GM18511 (cell line): Measurements from ENCODE around the gene ETV3L.
"Not testable (repeated sequence)": the region's sequence is repeated elsewhere in the genome, so short reads cannot be mapped to it uniquely, and the experiment has no call there.

ENCODE experiments used
- ATAC-seq: cut with Tn5 transposase; IDR thresholded peaks from one replicate; pipeline ENCODE4 v1.9.1; 2021; ENCODE audit warnings: mild to moderate bottlenecking, moderate library complexity; ENCODE audit not compliant: unreplicated experiment

The ETV3L gene

DNA sequence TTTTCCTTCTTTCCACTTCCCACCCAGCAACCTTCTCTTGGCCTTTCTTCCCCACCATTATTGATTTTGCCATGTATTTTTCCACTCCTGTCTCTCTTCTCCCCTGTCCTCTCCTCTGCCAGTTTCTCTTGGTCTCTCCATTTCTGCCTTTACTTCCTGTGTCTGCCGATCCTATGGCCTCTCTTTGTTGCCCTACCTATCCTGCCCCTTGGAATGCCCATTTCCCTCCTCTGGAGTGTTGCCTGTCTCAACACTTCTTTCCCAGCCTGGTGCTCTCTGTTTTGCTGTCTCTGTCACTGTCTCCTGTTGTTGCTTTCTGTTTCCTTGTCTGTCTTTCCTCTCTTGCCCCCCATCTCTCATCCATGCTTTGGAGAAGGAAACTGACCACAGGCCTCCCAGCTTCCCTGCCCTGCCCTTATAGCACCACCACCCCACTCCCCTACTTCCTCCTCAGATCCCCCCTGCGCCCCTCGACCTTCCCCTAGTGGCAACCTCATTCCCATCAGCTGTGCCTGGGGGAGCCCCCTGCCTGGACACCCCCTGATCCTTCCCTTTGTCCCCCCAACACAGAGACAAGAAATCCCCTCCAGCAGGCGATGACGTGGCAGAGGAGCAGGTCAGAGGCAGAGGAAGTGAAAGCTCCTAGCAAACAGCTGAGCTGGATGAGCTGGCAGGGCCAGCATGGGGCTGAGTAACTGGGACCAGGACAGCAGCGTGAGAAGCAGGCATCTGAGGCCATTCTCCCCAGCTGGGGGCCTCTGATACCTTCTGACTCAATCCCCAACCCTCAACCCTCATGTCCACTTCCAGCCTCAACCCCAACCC, 6.6 kb upstream of the ETV3L start:
- peak; percentile 94 for ATAC-seq

DNA sequence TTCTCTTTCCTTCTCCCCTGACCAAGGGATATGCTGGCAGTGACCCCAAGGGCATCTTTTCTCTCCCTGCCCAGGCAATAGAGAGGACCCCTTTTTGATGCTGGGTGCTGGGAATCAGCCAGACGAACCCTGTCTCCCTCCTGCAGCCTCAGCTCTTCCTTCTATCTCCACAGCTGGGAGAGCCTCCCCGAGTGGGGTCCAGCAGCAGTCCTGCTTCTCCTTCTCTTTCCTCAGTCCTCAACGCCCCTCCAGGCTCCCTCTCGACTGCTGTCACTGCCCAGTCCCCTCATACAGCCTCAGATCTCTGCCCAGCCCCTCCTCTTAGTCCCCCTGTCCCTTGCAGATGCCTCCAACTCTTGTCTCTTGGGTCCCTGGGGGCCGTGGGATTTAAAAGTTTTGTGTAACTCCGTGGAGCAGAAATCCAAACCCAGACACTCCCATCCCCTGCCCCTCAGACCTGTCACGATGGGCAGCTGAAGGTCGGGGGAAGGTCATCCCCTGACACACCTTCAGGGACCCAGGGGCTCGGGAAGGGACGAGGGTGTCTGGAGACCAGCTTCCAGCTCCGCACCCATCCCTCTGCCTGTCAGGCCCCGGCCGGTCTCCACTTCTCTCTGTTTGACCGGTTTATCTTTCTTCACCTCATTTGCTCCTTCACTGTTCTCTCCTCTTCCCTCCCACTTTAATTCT, 5.8 kb upstream of the ETV3L start:
- no peak for ATAC-seq

DNA sequence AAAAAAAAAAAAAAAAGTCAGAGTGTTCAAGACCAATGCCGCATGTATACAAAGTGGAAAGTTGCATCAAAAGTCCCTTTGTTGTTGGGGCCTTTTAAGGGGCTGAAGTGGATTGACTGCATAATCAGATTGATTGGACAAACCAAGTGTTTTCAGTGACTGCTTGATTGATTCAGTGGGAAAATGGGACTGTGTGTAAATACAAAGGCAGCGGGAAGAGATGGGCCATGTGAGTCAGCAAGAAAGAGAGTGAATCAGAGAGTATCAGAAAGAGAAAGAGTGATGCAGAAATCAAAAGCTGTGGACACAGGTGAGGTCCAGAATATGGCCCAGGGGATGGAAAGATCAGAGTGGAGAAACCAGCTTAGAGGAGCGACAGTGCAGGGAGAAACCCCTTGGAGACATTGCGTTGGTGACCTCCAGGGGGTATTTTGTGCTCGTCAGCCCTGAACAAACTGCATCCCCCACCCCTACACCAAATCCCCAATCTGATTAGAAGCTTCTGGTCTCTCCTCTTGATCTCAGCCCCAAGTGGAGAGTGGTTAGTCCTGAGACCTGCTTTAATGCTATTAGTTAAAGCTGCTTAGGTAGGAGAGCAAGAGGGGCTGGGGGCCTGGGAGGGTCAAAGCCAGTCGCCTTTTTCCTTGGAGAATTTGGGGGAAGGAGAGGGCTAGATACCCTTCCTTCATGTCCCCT, 5.1 kb upstream of the ETV3L start:
- ATAC-seq: no peak

DNA sequence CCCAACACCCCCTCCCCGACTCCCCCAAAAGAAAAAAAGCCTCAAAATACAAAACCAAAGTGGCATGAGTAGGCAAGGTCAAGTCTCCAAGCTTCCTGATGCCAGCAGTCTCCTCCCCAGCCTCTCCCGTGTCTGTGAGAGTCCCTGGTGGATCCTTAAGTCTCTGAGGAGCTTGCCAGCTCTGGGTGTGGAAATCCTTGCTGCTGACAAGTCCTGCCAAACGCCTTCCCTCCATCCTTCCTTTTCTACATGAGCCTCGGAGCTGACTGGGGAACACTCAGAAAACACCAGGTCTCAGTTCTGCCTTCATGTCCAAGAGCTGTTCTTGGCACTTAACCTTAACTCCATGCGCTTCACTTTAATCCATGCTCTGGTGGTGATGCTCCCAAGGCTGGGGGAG, 3.7 kb upstream of the ETV3L start:
- ATAC-seq: no peak

DNA sequence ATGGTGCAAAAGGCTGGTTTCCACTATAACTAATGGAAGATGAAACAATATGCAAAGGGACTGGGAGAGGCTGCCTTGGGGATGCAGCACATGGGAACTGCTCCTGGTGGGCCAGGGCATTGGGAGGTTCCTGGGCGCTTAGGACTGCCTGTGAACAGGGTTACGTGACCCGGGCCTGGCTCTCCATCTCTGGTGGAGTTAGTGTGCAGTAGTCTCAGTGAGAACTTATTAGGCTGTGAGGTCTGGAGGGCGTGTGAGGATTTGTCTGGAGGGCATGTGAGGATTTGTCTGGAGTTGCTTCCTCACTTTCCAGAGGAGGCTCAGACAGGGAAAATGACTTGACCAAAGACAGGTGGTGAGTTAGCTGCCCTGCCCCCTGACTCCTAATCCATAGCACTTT, 1.5 kb upstream of the ETV3L start:
- no peak for ATAC-seq

DNA sequence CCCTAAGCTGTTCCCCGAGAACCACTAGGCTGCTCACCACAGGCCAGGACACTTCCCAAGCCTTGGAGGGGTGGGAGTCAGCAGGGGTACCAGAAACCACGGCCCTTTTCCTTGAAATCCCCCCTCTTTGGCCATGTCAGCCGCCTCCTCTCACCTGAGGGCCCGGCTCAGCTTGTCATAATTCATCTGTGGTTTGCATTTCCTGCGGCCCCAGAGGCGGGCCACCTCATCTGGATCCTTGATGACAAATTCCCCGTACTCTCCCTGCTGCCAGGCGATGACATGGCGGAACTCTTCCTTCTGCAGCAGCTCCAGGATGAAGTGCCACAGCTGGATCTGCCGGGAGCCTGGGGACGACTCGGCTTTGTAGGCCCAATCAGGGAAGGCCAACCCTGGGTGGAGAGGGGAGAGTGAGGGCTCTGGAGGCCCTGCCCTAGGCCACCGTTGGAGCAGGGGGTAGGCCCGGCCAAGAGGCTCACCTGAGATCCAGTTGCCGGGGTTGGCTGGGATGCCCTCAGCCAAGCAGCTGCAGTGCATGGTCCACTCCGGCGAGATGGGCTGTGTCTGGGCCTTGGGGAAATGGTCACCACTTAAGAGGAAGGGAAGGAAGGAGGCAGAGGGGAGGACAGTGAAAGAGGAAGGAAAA, 498 bp downstream of the ETV3L start:
- not testable (repeated sequence) for ATAC-seq

DNA sequence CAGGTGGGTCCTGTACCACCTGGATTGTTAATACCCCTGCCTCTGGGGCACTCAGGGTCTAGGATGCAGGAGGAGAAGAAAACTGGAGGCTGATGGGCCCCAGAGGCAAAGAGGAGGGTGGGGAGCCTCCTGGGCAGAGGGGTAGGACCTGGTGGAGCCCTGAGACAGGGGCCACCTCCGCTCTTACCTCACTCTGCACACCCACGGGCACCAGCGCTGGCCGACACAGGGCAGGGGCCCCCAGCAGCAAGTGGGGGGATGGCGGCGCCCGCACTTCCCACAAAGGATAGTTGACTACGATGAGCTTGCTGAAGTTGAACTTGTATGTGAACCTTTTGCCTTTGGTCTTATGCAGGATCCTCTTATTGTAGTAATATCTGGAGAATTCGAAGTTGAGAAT, 1.1 kb downstream of the ETV3L start:
- ATAC-seq: no peak

DNA sequence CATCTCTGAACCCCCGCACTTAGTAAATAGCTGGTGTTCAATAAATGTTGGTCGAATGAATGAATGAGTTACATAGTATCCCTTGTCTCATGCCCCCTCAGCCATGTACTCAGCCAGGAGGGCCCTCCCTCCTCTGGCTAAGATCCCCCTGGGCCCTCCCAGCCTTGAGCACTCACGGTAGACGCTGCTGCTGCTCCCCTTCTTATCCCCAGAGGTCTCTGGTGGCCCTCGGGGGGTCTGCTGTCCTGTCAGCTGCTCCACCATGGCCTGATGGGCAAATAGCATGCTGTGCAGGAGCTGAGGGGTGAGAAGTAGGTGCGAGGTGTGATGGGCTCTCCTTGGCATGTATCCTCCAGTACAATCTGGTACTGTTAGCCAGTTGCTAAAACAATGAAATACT, 1.9 kb downstream of the ETV3L start:
- ATAC-seq: no peak

DNA sequence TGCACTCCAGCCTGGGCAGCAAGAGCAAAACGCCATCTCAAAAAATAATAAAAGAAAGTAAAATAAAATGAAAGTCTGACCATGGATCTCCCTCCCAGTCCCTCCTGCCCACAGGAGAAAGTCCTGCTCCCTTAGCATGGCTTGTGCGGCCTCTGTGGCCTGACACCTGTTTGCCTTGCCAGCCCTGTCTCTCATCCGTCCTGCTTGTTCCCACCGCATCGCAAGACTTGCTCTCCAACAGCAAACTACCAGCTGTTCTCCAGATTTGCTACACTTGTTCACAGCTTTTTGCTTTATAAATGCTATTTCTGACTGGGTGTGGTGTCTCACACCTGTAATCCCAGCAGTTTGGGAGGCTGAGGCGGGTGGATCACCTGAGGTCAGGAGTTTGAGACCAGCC, 2.7 kb downstream of the ETV3L start:
- ATAC-seq: no peak

DNA sequence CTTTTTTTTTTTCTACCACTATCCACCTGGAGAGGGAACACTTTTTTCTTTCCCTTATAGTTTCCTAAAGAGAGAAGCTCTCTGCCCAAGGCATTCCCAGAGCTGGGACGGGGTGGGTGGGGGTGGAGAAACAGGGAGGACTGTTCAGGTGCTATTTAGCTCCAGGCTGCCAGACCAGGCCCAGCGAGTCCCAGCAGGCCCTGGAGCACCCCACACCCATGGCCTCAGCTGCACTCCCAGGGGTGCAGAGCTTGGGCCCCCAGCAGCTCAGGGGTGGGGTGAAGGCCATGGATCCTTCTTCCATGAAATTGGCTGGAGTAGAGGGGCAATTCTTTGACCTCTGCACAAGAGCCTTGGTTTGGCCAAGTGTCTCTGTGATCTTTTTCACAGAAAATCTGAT, 4.1 kb downstream of the ETV3L start:
- ATAC-seq: no peak

DNA sequence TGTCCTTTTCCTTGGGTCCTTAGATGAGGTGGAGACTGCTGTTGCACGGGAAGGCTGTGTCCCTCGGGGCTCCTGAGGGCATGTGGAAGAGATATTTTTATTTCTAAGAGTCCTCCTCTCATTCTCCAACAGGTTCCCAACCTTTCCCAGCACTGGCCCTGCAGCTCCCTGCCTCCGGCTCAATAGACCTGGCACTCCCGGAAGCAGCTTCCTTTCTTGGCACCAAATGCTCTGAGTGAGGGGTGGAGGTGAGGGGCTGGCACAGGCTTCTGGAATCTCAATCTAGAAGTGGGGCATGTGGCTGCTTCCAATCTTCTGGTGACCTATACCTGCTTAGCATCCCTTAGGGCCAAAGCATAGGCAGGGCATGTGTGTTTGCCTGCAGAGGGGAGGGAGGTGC, 4.5 kb downstream of the ETV3L start:
- no peak for ATAC-seq

DNA sequence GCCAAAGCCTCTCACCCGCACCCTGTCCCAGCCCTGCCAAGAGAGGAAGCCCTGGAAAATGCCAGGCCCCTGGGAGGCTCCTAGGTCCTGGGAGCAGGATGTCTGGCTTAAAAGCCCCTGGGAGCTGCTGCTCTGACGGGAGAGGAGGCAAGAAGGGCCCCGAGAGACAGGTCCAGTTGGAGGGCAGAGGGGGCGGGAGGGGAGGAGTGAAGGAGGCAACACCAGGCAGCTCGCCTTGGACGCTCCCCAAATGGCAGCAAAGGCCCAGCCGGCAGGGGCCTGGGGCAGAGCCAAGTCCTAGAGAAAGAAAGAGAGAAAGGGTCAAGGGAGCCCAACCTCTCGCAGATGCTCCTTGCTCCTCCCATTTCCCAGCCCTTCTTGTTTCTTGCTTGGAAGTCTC, 6.8 kb downstream of the ETV3L start:
- ATAC-seq: no peak

DNA sequence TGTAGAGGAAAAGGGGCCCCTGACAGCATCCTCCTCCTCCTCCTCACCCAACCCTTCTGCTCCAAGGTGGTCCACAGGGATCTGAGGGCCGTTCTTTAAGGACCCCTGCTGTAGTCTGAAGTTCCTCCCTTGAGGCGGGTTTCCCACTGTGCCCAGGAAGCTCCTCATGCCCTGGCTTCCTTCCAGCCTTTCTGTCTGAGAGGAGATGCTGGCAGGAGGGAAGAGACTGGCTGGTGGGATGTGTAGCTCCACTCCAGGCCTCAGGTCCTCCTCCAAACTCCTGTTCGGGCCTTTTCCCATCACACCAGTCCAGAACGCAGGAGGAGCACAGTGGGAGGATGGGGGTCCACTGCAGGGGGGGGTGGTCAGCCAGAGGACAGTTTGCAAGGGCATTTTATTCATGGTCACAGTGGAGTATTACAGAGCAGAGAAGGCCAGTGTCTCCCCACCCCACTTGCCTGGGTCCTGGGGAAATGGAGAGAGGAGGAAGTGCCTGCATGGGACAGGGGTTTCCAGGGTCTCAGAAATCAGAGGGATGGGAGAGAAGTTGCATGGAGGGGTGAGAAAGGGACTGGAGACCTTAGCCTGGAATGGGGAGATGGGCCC, 7.8 kb downstream of the ETV3L start:
- no peak for ATAC-seq

DNA sequence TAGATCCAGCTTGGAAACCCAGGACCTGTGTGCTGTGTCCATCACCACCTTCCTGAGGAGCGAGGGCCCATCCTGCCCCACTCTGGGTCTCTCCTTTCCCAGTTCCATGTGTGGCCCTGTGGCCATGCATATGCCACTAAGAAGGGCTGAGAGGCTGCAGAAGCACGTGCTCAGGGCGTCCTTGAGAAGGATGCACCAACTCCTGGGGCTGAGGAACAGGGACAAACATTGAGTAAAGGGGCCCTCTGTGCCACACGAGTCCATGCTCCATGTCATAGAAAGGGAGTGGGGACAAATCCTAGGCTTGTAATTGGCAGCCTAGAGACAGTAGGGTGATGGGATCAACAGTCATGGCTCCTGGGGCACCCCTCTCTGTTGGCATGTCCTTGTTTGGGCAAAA, 8.4 kb downstream of the ETV3L start:
- no peak for ATAC-seq

DNA sequence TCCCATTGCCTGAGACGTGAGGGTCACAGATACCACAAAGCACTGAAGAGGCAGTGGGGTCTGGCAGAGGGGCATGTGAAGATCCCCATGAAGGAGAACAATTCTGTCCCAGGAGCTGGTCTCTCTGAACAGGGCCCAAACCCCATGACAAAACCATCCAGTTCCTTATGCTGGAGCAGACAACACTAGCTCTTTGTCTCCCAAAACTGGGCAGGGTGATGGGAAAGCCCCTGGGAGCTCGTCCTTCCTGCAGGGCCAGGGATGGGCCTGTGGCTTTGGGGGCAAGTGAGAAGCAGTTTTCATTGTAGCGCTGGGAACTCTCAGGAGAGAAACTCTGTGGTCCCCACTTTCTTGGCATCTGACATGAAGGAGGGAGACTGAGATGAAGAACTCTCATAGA, 8.8 kb downstream of the ETV3L start:
- ATAC-seq: no peak

DNA sequence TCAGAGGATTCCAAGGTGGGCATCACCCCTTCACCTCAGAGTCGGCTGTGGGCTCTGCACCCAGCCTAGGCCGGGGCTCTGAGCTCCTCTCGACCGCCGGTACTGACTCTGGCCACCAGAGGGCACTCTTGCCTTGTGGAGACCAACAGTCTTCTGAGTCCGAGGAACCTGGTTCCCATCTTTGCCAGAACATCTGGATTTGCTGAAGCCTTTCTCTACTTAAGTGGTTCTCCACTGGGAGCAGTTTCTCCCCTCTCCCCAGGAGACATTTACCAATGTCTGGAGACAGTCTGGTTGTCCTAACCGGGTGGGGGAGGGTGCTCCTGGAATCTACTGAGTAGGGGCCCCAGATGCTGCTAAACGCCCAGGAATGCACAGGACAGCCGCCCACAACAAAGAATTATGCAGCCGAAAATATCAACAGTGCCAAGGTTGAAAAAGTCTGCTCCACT, 9.4 kb downstream of the ETV3L start:
- no peak for ATAC-seq

DNA sequence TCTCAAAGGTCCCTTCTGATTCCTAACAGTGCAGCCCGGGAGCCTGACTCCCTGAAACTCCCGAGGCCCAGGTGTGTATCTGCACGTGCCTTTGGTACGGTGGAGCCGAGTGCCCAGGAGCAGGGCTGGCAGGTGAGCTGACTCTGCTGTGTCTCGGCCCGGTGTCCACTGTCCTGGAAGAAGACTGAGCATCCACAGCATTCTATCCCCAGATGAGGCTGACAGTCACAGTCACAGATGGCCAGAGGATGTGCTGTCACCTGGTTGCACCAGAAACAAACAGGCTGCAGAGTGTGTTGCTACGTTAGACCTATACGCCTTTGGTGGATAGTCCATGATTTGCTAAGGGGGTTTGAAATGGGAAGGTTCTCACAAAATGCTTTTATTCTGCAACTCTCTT, 9.8 kb downstream of the ETV3L start:
- no peak for ATAC-seq

DNA sequence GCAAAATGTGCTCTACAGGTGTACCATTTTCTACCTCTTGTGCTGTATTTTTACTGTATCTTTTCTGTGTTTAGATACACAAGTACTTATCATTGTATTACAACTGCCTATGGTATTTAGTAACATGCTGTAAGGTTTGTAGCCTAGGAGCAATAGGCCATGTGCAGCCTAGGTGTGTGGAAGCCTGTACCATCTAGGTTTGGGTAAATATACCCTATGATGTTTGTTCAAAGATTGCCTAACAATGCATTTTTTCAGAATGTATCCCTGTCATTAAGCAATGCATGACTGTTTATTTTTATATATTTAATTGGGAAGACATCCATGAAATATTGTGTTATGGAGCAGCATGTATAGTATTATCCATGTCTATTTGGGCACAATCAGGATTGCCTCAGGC, 11.0 kb downstream of the ETV3L start:
- ATAC-seq: no peak

DNA sequence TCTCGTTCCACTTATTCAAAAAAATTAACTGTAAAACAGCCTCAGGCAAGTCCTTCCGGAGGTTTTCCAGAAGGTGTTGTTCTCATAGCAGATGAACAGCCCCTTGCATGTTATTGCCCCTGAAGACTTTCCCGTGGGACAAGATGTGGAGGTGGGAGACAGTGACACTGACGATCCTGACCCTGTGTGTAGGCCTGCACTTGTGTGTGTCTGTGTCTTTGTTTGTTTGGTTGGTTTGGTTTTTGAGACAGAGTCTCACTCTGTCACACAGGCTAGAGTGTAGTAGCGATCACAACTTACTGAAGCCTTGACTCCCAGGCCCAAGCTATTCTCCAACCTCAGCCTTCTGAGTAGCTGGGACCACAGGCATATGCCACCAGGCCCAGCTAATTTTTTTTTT, 12.6 kb downstream of the ETV3L start:
- no peak for ATAC-seq

DNA sequence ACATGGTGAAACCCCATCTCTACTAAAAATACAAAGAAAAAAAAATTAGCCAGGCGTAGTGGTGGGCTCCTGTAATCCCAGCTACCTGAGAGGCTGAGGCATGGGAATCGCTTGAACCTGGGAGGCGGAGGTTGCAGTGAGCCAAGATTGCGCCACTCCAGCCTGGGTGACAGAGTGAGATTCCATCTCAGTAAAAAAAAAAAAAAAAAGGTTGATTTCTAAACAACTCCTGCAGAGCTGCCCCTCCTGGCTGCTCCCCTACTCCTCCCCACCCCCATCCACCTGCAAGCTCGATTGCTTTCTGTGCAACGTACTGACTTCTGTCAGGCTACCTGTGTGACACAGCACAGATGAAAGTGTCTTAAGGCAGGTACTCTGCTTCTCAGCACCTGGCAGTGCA, 13.3 kb downstream of the ETV3L start:
- no peak for ATAC-seq

DNA sequence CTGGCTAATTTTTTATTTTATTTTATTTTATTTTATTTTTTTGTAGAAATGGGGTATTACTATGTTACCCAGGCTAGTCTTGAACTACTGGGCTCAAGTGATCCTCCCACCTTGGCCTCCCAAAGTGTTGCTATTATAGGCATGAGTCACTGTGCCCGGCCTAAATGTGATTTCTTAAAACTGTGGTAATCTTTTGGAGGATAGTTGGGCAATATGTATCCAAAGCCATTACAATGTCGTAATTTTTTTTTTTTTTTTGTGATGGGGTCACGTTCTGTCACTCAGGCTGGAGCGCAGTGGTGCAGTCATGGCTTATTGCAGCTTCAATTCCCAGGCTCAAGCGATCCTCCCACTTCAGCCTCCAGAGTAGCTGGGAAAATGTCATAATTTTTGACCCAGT, 14.2 kb downstream of the ETV3L start:
- no peak for ATAC-seq
